H9 (cell line): ENCODE data around the gene IGSF9B. TPM values are rescaled to one million over a fixed set of nuclear protein-coding genes. Genes with fewer than 3 reads are reported as not detected.
A peak's percentile ranks its signal among the peaks of the same experiment; 100 is the strongest.

ENCODE experiments used
- DNase-seq: peaks from one replicate; pipeline ENCODE4 v3.0.0-alpha.2; 2017
- H2AFZ ChIP-seq: one replicate; pipeline ENCODE4 v1.6.1; 2013; ENCODE audit warnings: mild to moderate bottlenecking, low read length, control low read depth, moderate library complexity
- H2AK5ac ChIP-seq: 2 replicates; pipeline ENCODE4 v1.6.1; 2013; ENCODE audit warnings: low read length, control low read depth, mixed read lengths; ENCODE audit not compliant: insufficient read length
- H2BK120ac ChIP-seq: one replicate; pipeline ENCODE4 v1.6.1; 2013; ENCODE audit warnings: low read depth, mild to moderate bottlenecking, low read length, control low read depth, inconsistent platforms; ENCODE audit not compliant: poor library complexity, severe bottlenecking
- H2BK12ac ChIP-seq: 2 replicates; pipeline ENCODE4 v1.6.1; 2013; ENCODE audit warnings: low read length, control low read depth, mixed read lengths, low read depth; ENCODE audit not compliant: insufficient read length
- H2BK15ac ChIP-seq: 2 replicates; pipeline ENCODE4 v1.6.1; 2013; ENCODE audit warnings: low read depth, low read length, control low read depth
- H2BK20ac ChIP-seq: one replicate; pipeline ENCODE4 v1.6.1; 2013; ENCODE audit warnings: low read depth, mild to moderate bottlenecking, low read length, control low read depth, inconsistent platforms; ENCODE audit not compliant: poor library complexity, severe bottlenecking
- H2BK5ac ChIP-seq: 2 replicates; pipeline ENCODE4 v1.6.1; 2013; ENCODE audit warnings: low read length, control low read depth, mixed read lengths; ENCODE audit not compliant: insufficient read length
- H3K14ac ChIP-seq: 2 replicates; pipeline ENCODE4 v1.6.1; 2013; ENCODE audit warnings: low read length, control low read depth; ENCODE audit not compliant: insufficient read depth
- H3K18ac ChIP-seq: 2 replicates; pipeline ENCODE4 v1.6.1; 2013; ENCODE audit warnings: low read depth, mild to moderate bottlenecking, mixed read lengths, low read length, control low read depth; ENCODE audit not compliant: insufficient read length
- H3K23ac ChIP-seq: 2 replicates; pipeline ENCODE4 v1.6.1; 2013; ENCODE audit warnings: low read length, control low read depth, mixed read lengths, low read depth; ENCODE audit not compliant: insufficient read length
- H3K23me2 ChIP-seq: 2 replicates; pipeline ENCODE4 v1.6.1; 2013; ENCODE audit warnings: low read depth, mild to moderate bottlenecking, mixed read lengths, low read length, control low read depth; ENCODE audit not compliant: insufficient read length, poor library complexity, severe bottlenecking
- H3K27ac ChIP-seq: 2 replicates; pipeline ENCODE4 v1.5.1; 2013; ENCODE audit warnings: low read length, control low read depth, mixed read lengths, low read depth; ENCODE audit not compliant: insufficient read length
- H3K27me3 ChIP-seq: 2 replicates; pipeline ENCODE4 v1.6.1; 2013; ENCODE audit warnings: low read length, control low read depth, inconsistent platforms; ENCODE audit not compliant: insufficient read depth
- H3K4ac ChIP-seq: 2 replicates; pipeline ENCODE4 v1.6.1; 2013; ENCODE audit warnings: low read depth, mild to moderate bottlenecking, control low read depth, inconsistent platforms, low read length, moderate library complexity
- H3K4me1 ChIP-seq: 2 replicates; pipeline ENCODE4 v1.6.1; 2013; ENCODE audit warnings: low read length, control low read depth, inconsistent platforms; ENCODE audit not compliant: insufficient read depth
- H3K4me2 ChIP-seq: 2 replicates; pipeline ENCODE4 v1.6.1; 2013; ENCODE audit warnings: low read length, control low read depth, mixed read lengths; ENCODE audit not compliant: insufficient read length, insufficient read depth
- H3K56ac ChIP-seq: 2 replicates; pipeline ENCODE4 v1.6.1; 2013; ENCODE audit warnings: low read depth, mild to moderate bottlenecking, mixed read lengths, low read length, control low read depth; ENCODE audit not compliant: insufficient read length
- H3K79me1 ChIP-seq: 2 replicates; pipeline ENCODE4 v1.6.1; 2013; ENCODE audit warnings: low read depth, mild to moderate bottlenecking, moderate library complexity, low read length, control low read depth, inconsistent platforms; ENCODE audit not compliant: insufficient read depth, poor library complexity, severe bottlenecking
- H3K79me2 ChIP-seq: 2 replicates; pipeline ENCODE4 v1.6.1; 2013; ENCODE audit warnings: low read length, control low read depth, inconsistent platforms; ENCODE audit not compliant: insufficient read depth
- H3K9ac ChIP-seq: 2 replicates; pipeline ENCODE4 v1.6.1; 2013; ENCODE audit warnings: low read length, control low read depth, mixed read lengths; ENCODE audit not compliant: insufficient read length; ENCODE audit errors: extremely low read depth
- H3K9me3 ChIP-seq: one replicate; pipeline ENCODE4 v1.6.1; 2013; ENCODE audit warnings: low read depth, low read length, inconsistent platforms; ENCODE audit not compliant: control insufficient read depth
- H3T11ph ChIP-seq: one replicate; pipeline ENCODE4 v1.6.1; 2013; ENCODE audit warnings: mild to moderate bottlenecking, low read length, control low read depth, inconsistent platforms
- H4K20me1 ChIP-seq: one replicate; pipeline ENCODE4 v1.6.1; 2013; ENCODE audit not compliant: control insufficient read depth, insufficient read length, insufficient read depth
- H4K5ac ChIP-seq: 2 replicates; pipeline ENCODE4 v1.6.1; 2013; ENCODE audit warnings: low read depth, mild to moderate bottlenecking, mixed read lengths, low read length, control low read depth; ENCODE audit not compliant: insufficient read length
- H4K8ac ChIP-seq: replicated peaks from 2 replicates; pipeline ENCODE4 v1.6.1; 2013; ENCODE audit warnings: low read length, control low read depth, mixed read lengths, low read depth; ENCODE audit not compliant: insufficient read length
- H4K91ac ChIP-seq: 2 replicates; pipeline ENCODE4 v1.6.1; 2013; ENCODE audit warnings: low read depth, mild to moderate bottlenecking, moderate library complexity, mixed read lengths, low read length, control low read depth; ENCODE audit not compliant: insufficient read length
- H3K27ac Mint-ChIP-seq, 3 experiments: 2 replicates in 2 of 3; 3 replicates in 1 of 3; pipeline ENCODE4 v1.8.0; 2020 to 2021; ENCODE audit warnings: mixed read lengths in 3 of 3, mild to moderate bottlenecking in 1 of 3, moderate library complexity in 1 of 3
- H3K27me3 Mint-ChIP-seq: 2 replicates; pipeline ENCODE4 v1.8.0; 2021; ENCODE audit warnings: low read depth, mild to moderate bottlenecking, moderate library complexity, mixed read lengths
- H3K36me3 Mint-ChIP-seq, 3 experiments: 2 replicates in 2 of 3; 3 replicates in 1 of 3; pipeline ENCODE4 v1.8.0; 2020 to 2021; ENCODE audit warnings: low read depth in 3 of 3, mixed read lengths in 3 of 3; ENCODE audit not compliant: insufficient read depth in 1 of 3
- H3K4me1 Mint-ChIP-seq, 2 experiments: 2 replicates each; pipeline ENCODE4 v1.8.0; 2020; ENCODE audit warnings: mixed read lengths in 2 of 2
- H3K4me3 Mint-ChIP-seq, 2 experiments: 2 replicates in 1 of 2; 3 replicates in 1 of 2; pipeline ENCODE4 v1.8.0; 2020 to 2021; ENCODE audit warnings: mild to moderate bottlenecking in 2 of 2, mixed read lengths in 2 of 2, moderate library complexity in 1 of 2
- H3K9me3 Mint-ChIP-seq, 2 experiments: 2 replicates in 1 of 2; 3 replicates in 1 of 2; pipeline ENCODE4 v1.8.0; 2020; ENCODE audit warnings: mild to moderate bottlenecking in 2 of 2, mixed read lengths in 2 of 2, moderate library complexity in 1 of 2
- CTCF ChIP-seq: fragments of 200-600 bp; sonication (generic); conservative IDR thresholded peaks from 3 replicates; pipeline ENCODE4 v1.8.0; 2021; ENCODE audit warnings: antibody characterized with exemption, mild to moderate bottlenecking
- WGBS: extraction: QIAGEN DNeasy Blood & Tissue Kit; methylation state at CpG from one replicate; pipeline ENCODE4 v1.1.7; 2013; ENCODE audit warnings: missing lambda C conversion rate, low lambda C conversion rate, mixed read lengths; ENCODE audit not compliant: insufficient read length; ENCODE audit errors: extremely low coverage; 5-methylcytosine and 5-hydroxymethylcytosine counted together
- total RNA-seq: library from RNA; stranded (reverse); gene quantifications from 2 replicates; pipeline ENCODE4 v1.2.1, GENCODE V29; 2021

Gene IGSF9B
- total RNA-seq, 1 experiment from 2014 or later = 25.7 TPM

GRCh38 chr11:133935551-133935910 is 21.2 kb downstream of the IGSF9B start:
- Histone ChIP-seq H2BK15ac (no peak overlapping the region), H3K23me2 (no peaks in the 10 kb centered on the region), H2AK5ac (no peak overlapping the region), H2BK5ac (no peak overlapping the region), H2BK20ac (no peak overlapping the region), H4K8ac (no peak overlapping the region), H3K56ac (no peak overlapping the region), H3K27me3 (no peaks in the 10 kb centered on the region), H3K14ac (no peak overlapping the region), H4K91ac (no peak overlapping the region), H3K9me3 (no peaks in the 10 kb centered on the region), H3T11ph (no peak overlapping the region), H3K4ac (no peak overlapping the region), H4K20me1 (peaks cover 5% of the 10 kb centered on the region), H3K9ac (no peak overlapping the region), H3K79me2 (no peaks in the 10 kb centered on the region), H4K5ac (no peak overlapping the region), H3K27ac (no peak overlapping the region), H2AFZ (no peak overlapping the region), H3K18ac (no peak overlapping the region), H2BK12ac (no peak overlapping the region), H3K23ac (no peak overlapping the region), H3K4me2 (no peak overlapping the region), H3K4me1 (no peaks in the 10 kb centered on the region), H3K79me1 (no peaks in the 10 kb centered on the region), H2BK120ac (no peak overlapping the region)
- WGBS = no CpG with 5 or more reads among the region's 15 CpGs
- Mint-ChIP-seq H3K4me1 (peaks cover 0 to 3% of the 10 kb centered on the region in 2 experiments; a peak in 1 of 4 replicates), H3K9me3 (peaks cover 0 to 7% of the 10 kb centered on the region in 2 experiments; a peak in 2 of 5 replicates), H3K27me3 (no peaks in the 10 kb centered on the region; the same call in 1 of the 2 replicates), H3K36me3 (peaks cover 46 to 48% (median 46%) of the 10 kb centered on the region in 3 experiments), H3K27ac (peak overlapping the region in 1 of 3 experiments; percentile 15; a peak in 1 of 7 replicates), H3K4me3 (no peak overlapping the region)
- no peak for DNase-seq
- TF ChIP-seq CTCF = no peak
